ENCODE measurements around the gene OR2A5. TPM values are rescaled to one million over a fixed set of nuclear protein-coding genes. Genes with fewer than 3 reads are reported as not detected.

The OR2A5 gene
- polyA plus RNA-seq, 2 of the 4 experiments (the other 2 are of a cell fraction): not detected

DNA sequence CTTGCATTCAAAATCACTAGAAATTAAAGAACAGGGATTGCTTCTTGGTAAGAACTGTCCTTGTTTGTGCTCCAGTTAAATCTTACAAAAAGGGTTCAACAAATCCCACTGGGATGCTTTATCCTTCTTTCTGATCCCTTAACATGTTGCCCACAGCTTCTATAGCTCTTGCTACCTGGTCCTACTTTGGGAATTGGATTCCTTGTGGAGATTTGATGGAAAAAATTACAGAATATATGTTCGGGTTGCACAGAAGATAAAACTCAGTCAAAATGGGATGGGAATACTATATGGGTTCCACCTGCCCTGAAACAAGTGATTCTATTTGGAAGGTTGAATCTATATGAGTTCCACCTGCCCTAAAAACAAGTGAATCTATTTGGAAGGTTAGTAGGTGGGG is 20.8 kb downstream of the OR2A5 start, which contains the start of gene OR2A25:
OR2A25 (plus strand) TSS at position 301 of the 400 bp plus-strand sequence. CDS start 4,409 bp downstream, outside the sequence.
- no peak for TF ChIP-seq CHD4 (IDR thresholded peaks at IDR 0.05; ENCODE audit: borderline replicate concordance)
- no peak for TF ChIP-seq NR3C1 (IDR thresholded peaks at IDR 0.05)
- TF ChIP-seq, protein P1, sequence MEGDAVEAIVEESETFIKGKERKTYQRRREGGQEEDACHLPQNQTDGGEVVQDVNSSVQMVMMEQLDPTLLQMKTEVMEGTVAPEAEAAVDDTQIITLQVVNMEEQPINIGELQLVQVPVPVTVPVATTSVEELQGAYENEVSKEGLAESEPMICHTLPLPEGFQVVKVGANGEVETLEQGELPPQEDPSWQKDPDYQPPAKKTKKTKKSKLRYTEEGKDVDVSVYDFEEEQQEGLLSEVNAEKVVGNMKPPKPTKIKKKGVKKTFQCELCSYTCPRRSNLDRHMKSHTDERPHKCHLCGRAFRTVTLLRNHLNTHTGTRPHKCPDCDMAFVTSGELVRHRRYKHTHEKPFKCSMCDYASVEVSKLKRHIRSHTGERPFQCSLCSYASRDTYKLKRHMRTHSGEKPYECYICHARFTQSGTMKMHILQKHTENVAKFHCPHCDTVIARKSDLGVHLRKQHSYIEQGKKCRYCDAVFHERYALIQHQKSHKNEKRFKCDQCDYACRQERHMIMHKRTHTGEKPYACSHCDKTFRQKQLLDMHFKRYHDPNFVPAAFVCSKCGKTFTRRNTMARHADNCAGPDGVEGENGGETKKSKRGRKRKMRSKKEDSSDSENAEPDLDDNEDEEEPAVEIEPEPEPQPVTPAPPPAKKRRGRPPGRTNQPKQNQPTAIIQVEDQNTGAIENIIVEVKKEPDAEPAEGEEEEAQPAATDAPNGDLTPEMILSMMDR (IDR thresholded peaks at IDR 0.05): no peak
- TF ChIP-seq EP300 (IDR thresholded peaks at IDR 0.05): no peak
- TF ChIP-seq, protein P2, sequence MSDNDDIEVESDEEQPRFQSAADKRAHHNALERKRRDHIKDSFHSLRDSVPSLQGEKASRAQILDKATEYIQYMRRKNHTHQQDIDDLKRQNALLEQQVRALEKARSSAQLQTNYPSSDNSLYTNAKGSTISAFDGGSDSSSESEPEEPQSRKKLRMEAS (IDR thresholded peaks at IDR 0.05): no peak
- TF ChIP-seq, protein P3, sequence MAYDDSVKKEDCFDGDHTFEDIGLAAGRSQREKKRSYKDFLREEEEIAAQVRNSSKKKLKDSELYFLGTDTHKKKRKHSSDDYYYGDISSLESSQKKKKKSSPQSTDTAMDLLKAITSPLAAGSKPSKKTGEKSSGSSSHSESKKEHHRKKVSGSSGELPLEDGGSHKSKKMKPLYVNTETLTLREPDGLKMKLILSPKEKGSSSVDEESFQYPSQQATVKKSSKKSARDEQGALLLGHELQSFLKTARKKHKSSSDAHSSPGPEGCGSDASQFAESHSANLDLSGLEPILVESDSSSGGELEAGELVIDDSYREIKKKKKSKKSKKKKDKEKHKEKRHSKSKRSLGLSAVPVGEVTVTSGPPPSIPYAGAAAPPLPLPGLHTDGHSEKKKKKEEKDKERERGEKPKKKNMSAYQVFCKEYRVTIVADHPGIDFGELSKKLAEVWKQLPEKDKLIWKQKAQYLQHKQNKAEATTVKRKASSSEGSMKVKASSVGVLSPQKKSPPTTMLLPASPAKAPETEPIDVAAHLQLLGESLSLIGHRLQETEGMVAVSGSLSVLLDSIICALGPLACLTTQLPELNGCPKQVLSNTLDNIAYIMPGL (CRISPR knock-in tag; IDR thresholded peaks at IDR 0.05; ENCODE audit: borderline replicate concordance): no peak
- TF ChIP-seq EHF (CRISPR knock-in tag; IDR thresholded peaks at IDR 0.05): no peak
- TF ChIP-seq HOXB5 (CRISPR knock-in tag; IDR thresholded peaks at IDR 0.05): no peak
- no peak for TF ChIP-seq ZC3H11A (IDR thresholded peaks at IDR 0.05)
- TF ChIP-seq NFE2L2 (conservative IDR thresholded peaks at IDR 0.05; ENCODE audit: low read length): no peak
- TF ChIP-seq, protein P4, sequence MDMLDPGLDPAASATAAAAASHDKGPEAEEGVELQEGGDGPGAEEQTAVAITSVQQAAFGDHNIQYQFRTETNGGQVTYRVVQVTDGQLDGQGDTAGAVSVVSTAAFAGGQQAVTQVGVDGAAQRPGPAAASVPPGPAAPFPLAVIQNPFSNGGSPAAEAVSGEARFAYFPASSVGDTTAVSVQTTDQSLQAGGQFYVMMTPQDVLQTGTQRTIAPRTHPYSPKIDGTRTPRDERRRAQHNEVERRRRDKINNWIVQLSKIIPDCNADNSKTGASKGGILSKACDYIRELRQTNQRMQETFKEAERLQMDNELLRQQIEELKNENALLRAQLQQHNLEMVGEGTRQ (IDR thresholded peaks at IDR 0.05): no peak
- TF ChIP-seq JUNB (IDR thresholded peaks at IDR 0.05): no peak
- no peak for TF ChIP-seq FOSL2 (IDR thresholded peaks at IDR 0.05)
- TF ChIP-seq FOSL2 (CRISPR knock-in tag; IDR thresholded peaks at IDR 0.05): no peak
- TF ChIP-seq, protein P5, sequence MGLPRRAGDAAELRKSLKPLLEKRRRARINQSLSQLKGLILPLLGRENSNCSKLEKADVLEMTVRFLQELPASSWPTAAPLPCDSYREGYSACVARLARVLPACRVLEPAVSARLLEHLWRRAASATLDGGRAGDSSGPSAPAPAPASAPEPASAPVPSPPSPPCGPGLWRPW (IDR thresholded peaks at IDR 0.05): no peak
- DNase-seq (ENCODE audit: low read depth in 1 of 2, low spot score in 1 of 2): no peak
- WGBS (ENCODE audit: missing lambda C conversion rate): 0% methylated on average over 1 of the region's 1 CpG
- POLR2A ChIA-PET: no interaction called here
- H3K27ac ChIP-seq: no peak within 1 kb of the TSS
- ATAC-seq: no peak
- no peak within 1 kb of the TSS for H3K4me2 ChIP-seq
- no peak for FAIRE-seq
- no peak within 1 kb of the TSS for H3K4me3 ChIP-seq
- H3K4me1 ChIP-seq: no peaks in the 10 kb centered on the region
- CTCF ChIA-PET: no interaction called here
- no peaks in the 10 kb centered on the region for H3K9me3 ChIP-seq

DNA sequence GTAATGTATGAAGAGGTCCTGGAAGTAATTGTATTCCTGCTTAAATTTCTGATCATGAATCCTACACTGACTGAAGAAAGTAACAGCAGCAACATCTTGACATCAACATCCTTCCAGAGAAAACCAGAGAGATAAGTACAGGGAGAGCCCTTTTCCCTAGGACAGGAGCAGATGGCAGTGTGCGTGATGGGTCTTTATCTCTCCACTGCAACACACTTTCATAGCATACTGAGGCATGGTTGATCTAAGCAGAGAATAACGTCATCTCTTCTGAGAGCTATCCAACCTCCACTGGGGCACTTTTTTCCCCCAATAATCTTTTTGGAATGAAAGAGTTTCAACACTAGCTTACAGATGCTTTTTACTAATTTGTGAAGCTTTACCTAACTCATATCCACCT is 21.2 kb downstream of the OR2A5 start:
- no peak for DNase-seq (ENCODE audit: low read depth in 1 of 2, low spot score in 1 of 2)
- Histone ChIP-seq H3K4me2 (no peak overlapping the region), H3K27ac (no peak overlapping the region), H3K9me3 (no peaks in the 10 kb centered on the region), H3K4me1 (no peaks in the 10 kb centered on the region), H3K4me3 (no peak overlapping the region)
- POLR2A ChIA-PET: no interaction called here
- WGBS (ENCODE audit: missing lambda C conversion rate): 22% methylated on average over 2 of the region's 2 CpGs
- no peak for ATAC-seq
- CTCF ChIA-PET: no interaction called here
- FAIRE-seq: no peak
- TF ChIP-seq FOXS1 (CRISPR knock-in tag; IDR thresholded peaks at IDR 0.05): no peak

DNA sequence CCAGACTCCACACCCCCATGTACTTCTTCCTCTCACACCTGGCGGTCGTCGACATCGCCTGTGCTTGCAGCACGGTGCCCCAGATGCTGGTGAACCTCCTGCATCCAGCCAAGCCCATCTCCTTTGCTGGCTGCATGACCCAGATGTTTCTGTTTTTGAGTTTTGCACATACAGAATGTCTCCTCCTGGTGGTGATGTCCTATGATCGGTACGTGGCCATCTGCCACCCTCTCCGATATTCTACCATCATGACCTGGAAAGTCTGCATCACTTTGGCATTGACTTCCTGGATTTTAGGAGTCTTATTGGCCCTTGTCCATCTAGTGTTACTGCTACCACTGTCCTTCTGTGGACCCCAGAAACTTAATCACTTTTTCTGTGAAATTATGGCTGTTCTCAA is 25.6 kb downstream of the OR2A5 start:
- no peak overlapping the region for H3K27ac ChIP-seq
- no peak for DNase-seq (ENCODE audit: low read depth in 1 of 2, low spot score in 1 of 2)
- H3K9me3 ChIP-seq: no peaks in the 10 kb centered on the region
- ChIA-PET POLR2A (no interaction called here), CTCF (no interaction called here)
- H3K4me3 ChIP-seq: no peak overlapping the region
- no peak for FAIRE-seq
- no peaks in the 10 kb centered on the region for H3K4me1 ChIP-seq
- 52% methylated on average over 8 of the region's 8 CpGs for WGBS (ENCODE audit: missing lambda C conversion rate)
- H3K4me2 ChIP-seq: no peak overlapping the region
- ATAC-seq: peak in 1 of 2 experiments; percentile 53; a peak in 1 of 6 replicates
- TF ChIP-seq ZNF302 (CRISPR knock-in tag; IDR thresholded peaks at IDR 0.05) (no peak), RARB (CRISPR knock-in tag; IDR thresholded peaks at IDR 0.05) (no peak), CBX2 (IDR thresholded peaks at IDR 0.05; ENCODE audit: borderline replicate concordance, low read depth) (no peak), EHMT2 (IDR thresholded peaks at IDR 0.05; ENCODE audit: low read depth) (no peak), PHF8 (IDR thresholded peaks at IDR 0.05; ENCODE audit: borderline replicate concordance, low read depth) (no peak), ZC3H11A (IDR thresholded peaks at IDR 0.05) (no peak), NFE2L2 (conservative IDR thresholded peaks at IDR 0.05; ENCODE audit: low read length) (no peak), NPAS2 (CRISPR knock-in tag; IDR thresholded peaks at IDR 0.05; ENCODE audit: borderline replicate concordance) (no peak), ZSCAN20 (CRISPR knock-in tag; IDR thresholded peaks at IDR 0.05) (no peak), SMC3 (IDR thresholded peaks at IDR 0.05) (no peak)
- TF ChIP-seq, protein P1 (IDR thresholded peaks at IDR 0.05): no peak

Measured in A549 (cell line).